ENCODE results near the gene ARHGAP22. TPM values are rescaled to one million over a fixed set of nuclear protein-coding genes. Genes with fewer than 3 reads are reported as not detected.

Gene ARHGAP22
- total RNA-seq, 2 experiments from 2014 or later = not detected

GRCh38 chr10:48623607-48624132 lies 18.8 kb upstream of the ARHGAP22 start:
- Mint-ChIP-seq H3K4me1 (ENCODE audit: low read depth) (no peaks in the 10 kb centered on the region), H3K36me3 (ENCODE audit: low read depth) (no peaks in the 10 kb centered on the region), H3K27me3 (peaks cover 12% of the 10 kb centered on the region), H3K27ac (no peak overlapping the region), H3K4me3 (no peak overlapping the region), H3K9me3 (no peaks in the 10 kb centered on the region)
- ATAC-seq (ENCODE audit: poor library complexity) (no peak), DNase-seq (peak in 2 of 14 experiments; percentile 36 to 55)
- CTCF ChIA-PET = no interaction called here
- Histone ChIP-seq H3K4me3 (ENCODE audit: low read length) (no peak overlapping the region), H3K36me3 (ENCODE audit: insufficient read depth, low read length) (no peaks in the 10 kb centered on the region), H3K4me1 (ENCODE audit: insufficient read depth, low read length) (no peaks in the 10 kb centered on the region), H3K9me3 (ENCODE audit: control insufficient read depth in 1 of 2, insufficient read depth in 1 of 2, low read length in 2 of 2) (no peaks in the 10 kb centered on the region), H3K27ac (ENCODE audit: low read depth in 1 of 2, low read length in 2 of 2) (no peak overlapping the region), H3K27me3 (ENCODE audit: control insufficient read depth in 1 of 2, insufficient read depth in 2 of 2, low read length in 2 of 2) (peaks cover 0 to 5% of the 10 kb centered on the region in 2 experiments)
- intact Hi-C loops (cut with DNase I, micrococcal nuclease) = no loop called here
- no peak for TF ChIP-seq CTCF (IDR thresholded peaks at IDR 0.05)
- POLR2A ChIA-PET = no interaction called here

- Histone ChIP-seq H3K27me3 (ENCODE audit: control insufficient read depth in 1 of 2, insufficient read depth in 2 of 2, low read length in 2 of 2) (peaks cover 0 to 5% of the 10 kb centered on the region in 2 experiments), H3K27ac (ENCODE audit: low read depth in 1 of 2, low read length in 2 of 2) (no peak overlapping the region), H3K4me1 (ENCODE audit: insufficient read depth, low read length) (no peaks in the 10 kb centered on the region), H3K9me3 (ENCODE audit: control insufficient read depth in 1 of 2, insufficient read depth in 1 of 2, low read length in 2 of 2) (no peaks in the 10 kb centered on the region), H3K36me3 (ENCODE audit: insufficient read depth, low read length) (no peaks in the 10 kb centered on the region), H3K4me3 (ENCODE audit: low read length) (no peak overlapping the region)
- POLR2A ChIA-PET = no interaction called here
- intact Hi-C loops (cut with DNase I, micrococcal nuclease) = no loop called here
- Mint-ChIP-seq H3K27ac (no peak overlapping the region), H3K27me3 (peaks cover 19% of the 10 kb centered on the region), H3K9me3 (no peaks in the 10 kb centered on the region), H3K4me1 (ENCODE audit: low read depth) (no peaks in the 10 kb centered on the region), H3K4me3 (no peak overlapping the region), H3K36me3 (ENCODE audit: low read depth) (no peaks in the 10 kb centered on the region)
- ATAC-seq (ENCODE audit: poor library complexity) = no peak
- no peak for DNase-seq
- CTCF ChIA-PET = no interaction called here
- TF ChIP-seq CTCF (IDR thresholded peaks at IDR 0.05) = no peak
Measured at GRCh38 chr10:48623009-48623408, 18.1 kb upstream of the ARHGAP22 start.

- H3K27me3 Mint-ChIP-seq = peaks cover 20% of the 10 kb centered on the region
- H3K4me3 Mint-ChIP-seq = no peak overlapping the region
- no peak overlapping the region for H3K27ac Mint-ChIP-seq
- no peaks in the 10 kb centered on the region for H3K9me3 ChIP-seq (ENCODE audit: control insufficient read depth in 1 of 2, insufficient read depth in 1 of 2, low read length in 2 of 2)
- ChIA-PET POLR2A (no interaction called here), CTCF (no interaction called here)
- ATAC-seq (ENCODE audit: poor library complexity) (no peak), DNase-seq (no peak)
- H3K4me1 ChIP-seq (ENCODE audit: insufficient read depth, low read length) = no peaks in the 10 kb centered on the region
- H3K36me3 Mint-ChIP-seq (ENCODE audit: low read depth) = no peaks in the 10 kb centered on the region
- H3K9me3 Mint-ChIP-seq = peaks cover 4% of the 10 kb centered on the region
- no peak overlapping the region for H3K4me3 ChIP-seq (ENCODE audit: low read length)
- intact Hi-C loops (cut with DNase I, micrococcal nuclease) = no loop called here
- H3K36me3 ChIP-seq (ENCODE audit: insufficient read depth, low read length) = no peaks in the 10 kb centered on the region
- TF ChIP-seq CTCF (IDR thresholded peaks at IDR 0.05) = no peak
- H3K4me1 Mint-ChIP-seq (ENCODE audit: low read depth) = no peaks in the 10 kb centered on the region
- H3K27ac ChIP-seq (ENCODE audit: low read depth in 1 of 2, low read length in 2 of 2) = no peak overlapping the region
- peaks cover 0 to 5% of the 10 kb centered on the region in 2 experiments for H3K27me3 ChIP-seq (ENCODE audit: control insufficient read depth in 1 of 2, insufficient read depth in 2 of 2, low read length in 2 of 2)
Measured at GRCh38 chr10:48620719-48621118, 15.8 kb upstream of the ARHGAP22 start.
